B cell (primary cell): Measurements from ENCODE around the gene TRH. TPM values are rescaled to one million over a fixed set of nuclear protein-coding genes. Genes with fewer than 3 reads are reported as not detected.

Source experiments
- ATAC-seq: fragments of 200-7000 bp; cut with Tn5 transposase; one replicate; pipeline ENCODE4 v1.10.0; 2021; ENCODE audit warnings: low read depth, mild to moderate bottlenecking, moderate number of reproducible peaks, moderate library complexity
- CTCF ChIA-PET: fragments of 350-600 bp; sonication (Branson Sonifier 250); formaldehyde crosslinking; loops from one replicate; lab custom pipeline; 2021; ENCODE audit warnings: antibody characterized with exemption, inconsistent platforms; lab: Charles Lee
- POLR2A ChIA-PET: fragments of 350-600 bp; sonication (Branson Sonifier 250); formaldehyde crosslinking; loops from one replicate; lab custom pipeline; 2021; ENCODE audit warnings: antibody characterized with exemption; lab: Charles Lee
- DNase-seq: peaks from one replicate; pipeline ENCODE4 v3.0.0; 2013
- H2AFZ ChIP-seq: 2 replicates; pipeline ENCODE4 v1.6.1; 2012; ENCODE audit warnings: mild to moderate bottlenecking, low read depth, low read length; ENCODE audit not compliant: insufficient read depth, poor library complexity, severe bottlenecking
- H3K27ac ChIP-seq, 2 donors: 1 replicate in 1 of 2; 2 replicates in 1 of 2; pipeline ENCODE4 v1.5.1; 2012 to 2013; ENCODE audit warnings: low read length in 2 of 2, mild to moderate bottlenecking in 2 of 2, moderate library complexity in 1 of 2
- H3K27me3 ChIP-seq, 4 experiments: fragments of 200-600 bp in 1 of 4; sonication (generic) in 1 of 4; replicated peaks in 1 of 4; 1 replicate in 2 of 4; 2 replicates in 2 of 4; pipeline versions ENCODE4 v1.6.1 to v1.7.0; 2013 to 2016; ENCODE audit warnings: low read length in 3 of 4, mild to moderate bottlenecking in 2 of 4, mixed read lengths in 1 of 4, moderate library complexity in 1 of 4; ENCODE audit not compliant: insufficient read depth in 4 of 4, control insufficient read depth in 3 of 4; ENCODE audit errors: control extremely low read depth in 1 of 4
- H3K36me3 ChIP-seq, 2 experiments: replicated peaks in 1 of 2; 1 replicate in 1 of 2; 2 replicates in 1 of 2; pipeline versions ENCODE4 v1.6.1 to v1.7.1; 2013; ENCODE audit warnings: low read length in 1 of 2; ENCODE audit not compliant: insufficient read depth in 2 of 2, control insufficient read depth in 1 of 2; ENCODE audit errors: control extremely low read depth in 1 of 2, extremely low read depth in 1 of 2
- H3K4me1 ChIP-seq, 2 donors: fragments of 200-600 bp in 1 of 2; sonication (generic) in 1 of 2; 1 replicate in 1 of 2; 2 replicates in 1 of 2; pipeline versions ENCODE4 v1.5.1 to v1.6.1; 2013 to 2017; ENCODE audit warnings: low read length in 2 of 2; ENCODE audit not compliant: control insufficient read depth in 2 of 2, insufficient read depth in 2 of 2
- H3K4me2 ChIP-seq: replicated peaks from 2 replicates; pipeline ENCODE3; 2012; ENCODE audit warnings: mild to moderate bottlenecking, low read depth, low read length; ENCODE audit not compliant: poor library complexity, severe bottlenecking
- H3K4me3 ChIP-seq, 5 experiments: fragments of 200-600 bp in 1 of 5; sonication (generic) in 1 of 5; 1 replicate in 3 of 5; 2 replicates in 2 of 5; pipeline versions ENCODE4 v1.5.1 to v1.7.0; 2011 to 2016; ENCODE audit warnings: low read length in 4 of 5, mild to moderate bottlenecking in 4 of 5, low read depth in 2 of 5, control low read depth in 1 of 5, moderate library complexity in 1 of 5; ENCODE audit not compliant: insufficient read depth in 1 of 5; ENCODE audit errors: control extremely low read depth in 1 of 5, extremely low read depth in 1 of 5
- H3K79me2 ChIP-seq: fragments of 200-600 bp; sonication (generic); one replicate; pipeline ENCODE4 v1.6.0; 2016; ENCODE audit warnings: low read length; ENCODE audit not compliant: control insufficient read depth, insufficient read depth
- H3K9ac ChIP-seq: fragments of 200-600 bp; sonication (generic); 2 replicates; pipeline ENCODE4 v1.6.1; 2017; ENCODE audit warnings: mild to moderate bottlenecking, low read length, moderate library complexity
- H3K9me3 ChIP-seq, 3 donors: one replicate each; pipeline versions ENCODE4 v1.6.1 to v1.7.1; 2013; ENCODE audit warnings: low read length in 2 of 3; ENCODE audit not compliant: control insufficient read depth in 2 of 3, insufficient read depth in 1 of 3; ENCODE audit errors: control extremely low read depth in 1 of 3
- H4K20me1 ChIP-seq: 2 replicates; pipeline ENCODE4 v1.6.0; 2012; ENCODE audit warnings: mild to moderate bottlenecking, low read length; ENCODE audit not compliant: insufficient read depth, control insufficient read depth, poor library complexity, severe bottlenecking
- H3K27ac Mint-ChIP-seq: one replicate; pipeline ENCODE4 v1.8.0; 2021; ENCODE audit warnings: mixed read lengths
- H3K27me3 Mint-ChIP-seq: one replicate; pipeline ENCODE4 v1.8.0; 2021; ENCODE audit warnings: mixed read lengths
- H3K4me1 Mint-ChIP-seq: one replicate; pipeline ENCODE4 v1.8.0; 2021; ENCODE audit warnings: mixed read lengths
- H3K4me3 Mint-ChIP-seq: one replicate; pipeline ENCODE4 v1.8.0; 2021; ENCODE audit warnings: mixed read lengths
- H3K9me3 Mint-ChIP-seq: one replicate; pipeline ENCODE4 v1.8.0; 2022; ENCODE audit warnings: mixed read lengths; ENCODE audit not compliant: insufficient read depth
- EZH2 ChIP-seq: IDR thresholded peaks from 2 replicates; pipeline ENCODE4 v1.6.1; 2012; ENCODE audit warnings: borderline replicate concordance, low read depth, mild to moderate bottlenecking, moderate library complexity, low read length; ENCODE audit not compliant: insufficient read depth, poor library complexity, severe bottlenecking
- WGBS: methylation state at CpG from one replicate; pipeline ENCODE4 v1.1.5; 2013; ENCODE audit warnings: missing lambda C conversion rate; ENCODE audit not compliant: insufficient coverage; 5-methylcytosine and 5-hydroxymethylcytosine counted together
- intact Hi-C: fragments of 100-400 bp; cut with micrococcal nuclease; formaldehyde crosslinking; loops from one replicate; pipeline ENCODE4 v1.10.0; 2022
- polyA minus RNA-seq: library from RNA; depleted of rRNA, polyadenylated mRNA; stranded (reverse); fragments of >200 nt; gene quantifications from 2 replicates; pipeline ENCODE4 v1.2.3, GENCODE V29; 2012
- polyA plus RNA-seq: library from polyadenylated mRNA; depleted of rRNA; stranded (reverse); fragments of >200 nt; gene quantifications from 2 replicates; pipeline ENCODE4 v1.2.3, GENCODE V29; 2012
- total RNA-seq, 2 donors: library from RNA; stranded (reverse); fragments of 120-200 nt in 1 of 2; gene quantifications; 1 replicate in 1 of 2; 2 replicates in 1 of 2; pipeline versions ENCODE4 v1.2.3 to v1.2.4, GENCODE V29; 2013 to 2022
- TF ChIP-seq, protein P1 (sequence below): fragments of 200-600 bp; IDR thresholded peaks from one replicate; pipeline ENCODE4 v1.8.0; 2022; ENCODE audit warnings: antibody characterized with exemption, mild to moderate bottlenecking

Gene TRH, protein sequence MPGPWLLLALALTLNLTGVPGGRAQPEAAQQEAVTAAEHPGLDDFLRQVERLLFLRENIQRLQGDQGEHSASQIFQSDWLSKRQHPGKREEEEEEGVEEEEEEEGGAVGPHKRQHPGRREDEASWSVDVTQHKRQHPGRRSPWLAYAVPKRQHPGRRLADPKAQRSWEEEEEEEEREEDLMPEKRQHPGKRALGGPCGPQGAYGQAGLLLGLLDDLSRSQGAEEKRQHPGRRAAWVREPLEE
- total RNA-seq (not detected in 2 replicates), polyA plus RNA-seq (not detected in 2 replicates), polyA minus RNA-seq (not detected in 2 replicates)
- total RNA-seq (2013) = not detected

DNA sequence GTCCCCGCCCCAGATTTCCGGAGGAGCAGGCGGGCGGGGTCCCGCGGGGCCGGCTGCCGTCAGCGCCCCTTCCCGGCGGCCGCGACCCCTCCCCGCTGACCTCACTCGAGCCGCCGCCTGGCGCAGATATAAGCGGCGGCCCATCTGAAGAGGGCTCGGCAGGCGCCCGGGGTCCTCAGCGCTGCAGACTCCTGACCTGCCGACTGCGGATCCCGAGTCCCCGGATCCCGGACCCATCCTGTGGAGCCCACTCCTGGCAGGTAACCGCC lies at the start of gene TRH:
Gene TRH (plus strand): TSS at position 157 of the 269 bp plus-strand sequence. CDS start 1,097 bp downstream, outside the sequence.
- peaks cover 0 to 12% (median 0%) of the 10 kb centered on the region in 3 donors for H3K9me3 ChIP-seq
- Mint-ChIP-seq H3K4me3 (peak within 1 kb of the TSS; percentile 88), H3K9me3 (no peaks in the 10 kb centered on the region), H3K4me1 (peaks cover 10% of the 10 kb centered on the region), H3K27ac (no peak within 1 kb of the TSS), H3K27me3 (peaks cover 56% of the 10 kb centered on the region)
- H3K27me3 ChIP-seq = peaks cover 0 to 51% (median 20%) of the 10 kb centered on the region in 4 experiments
- H3K4me3 ChIP-seq = peak within 1 kb of the TSS; percentile 8 to 39 (median 38)
- H3K79me2 ChIP-seq = no peaks in the 10 kb centered on the region
- peak within 1 kb of the TSS; percentile 88 for H3K4me2 ChIP-seq
- no peaks in the 10 kb centered on the region for H3K36me3 ChIP-seq
- peak within 1 kb of the TSS; percentile 68 for H2AFZ ChIP-seq
- intact Hi-C loops = no loop called here
- H3K27ac ChIP-seq = no peak within 1 kb of the TSS
- H3K9ac ChIP-seq = peak within 1 kb of the TSS; percentile 56
- peaks cover 16% of the 10 kb centered on the region in 2 donors for H3K4me1 ChIP-seq
- no peaks in the 10 kb centered on the region for H4K20me1 ChIP-seq
- ATAC-seq (peak; percentile 21), DNase-seq (no peak)
- ChIA-PET CTCF (interaction anchor here (0.6 to 1.3 kb wide), 3 partner anchors 11 to 32 kb away, joined by 3 read pairs; no protein-coding TSS in a partner anchor), POLR2A (no interaction called here)
- under 1% methylated on average over 30 of the region's 30 CpGs for WGBS
- no peak for TF ChIP-seq EZH2
- TF ChIP-seq, protein P1, sequence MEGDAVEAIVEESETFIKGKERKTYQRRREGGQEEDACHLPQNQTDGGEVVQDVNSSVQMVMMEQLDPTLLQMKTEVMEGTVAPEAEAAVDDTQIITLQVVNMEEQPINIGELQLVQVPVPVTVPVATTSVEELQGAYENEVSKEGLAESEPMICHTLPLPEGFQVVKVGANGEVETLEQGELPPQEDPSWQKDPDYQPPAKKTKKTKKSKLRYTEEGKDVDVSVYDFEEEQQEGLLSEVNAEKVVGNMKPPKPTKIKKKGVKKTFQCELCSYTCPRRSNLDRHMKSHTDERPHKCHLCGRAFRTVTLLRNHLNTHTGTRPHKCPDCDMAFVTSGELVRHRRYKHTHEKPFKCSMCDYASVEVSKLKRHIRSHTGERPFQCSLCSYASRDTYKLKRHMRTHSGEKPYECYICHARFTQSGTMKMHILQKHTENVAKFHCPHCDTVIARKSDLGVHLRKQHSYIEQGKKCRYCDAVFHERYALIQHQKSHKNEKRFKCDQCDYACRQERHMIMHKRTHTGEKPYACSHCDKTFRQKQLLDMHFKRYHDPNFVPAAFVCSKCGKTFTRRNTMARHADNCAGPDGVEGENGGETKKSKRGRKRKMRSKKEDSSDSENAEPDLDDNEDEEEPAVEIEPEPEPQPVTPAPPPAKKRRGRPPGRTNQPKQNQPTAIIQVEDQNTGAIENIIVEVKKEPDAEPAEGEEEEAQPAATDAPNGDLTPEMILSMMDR = no peak

DNA sequence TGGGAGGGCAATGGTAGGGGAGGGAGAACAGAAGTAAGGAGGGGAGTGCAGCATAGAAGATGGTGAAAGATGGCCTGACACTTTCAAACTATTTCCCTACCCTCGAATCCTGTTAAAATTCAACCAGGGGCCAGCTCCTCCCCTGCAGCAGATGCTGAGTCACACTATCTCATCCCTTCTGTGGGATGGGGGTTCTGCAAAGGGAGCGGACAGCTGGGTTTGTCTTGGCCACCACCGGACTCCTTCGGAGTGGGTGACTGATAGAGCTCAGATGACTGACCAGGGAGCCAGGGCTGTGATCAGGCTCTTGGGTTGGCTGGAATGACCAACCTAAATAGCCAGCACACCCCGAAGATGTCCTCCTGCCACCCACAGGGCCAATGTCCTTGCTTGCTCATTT lies 47.4 kb upstream of the TRH start:
- Mint-ChIP-seq H3K4me3 (no peak overlapping the region), H3K9me3 (peaks cover 10% of the 10 kb centered on the region)
- CTCF ChIA-PET = interaction anchor here (0.7 to 1.2 kb wide), 2 partner anchors 14 to 15 kb away, joined by 3 to 4 read pairs; no protein-coding TSS in a partner anchor

More for the DNA sequence above, 47.4 kb upstream of the TRH start:
- TF ChIP-seq, protein P1 = no peak
- no peak for TF ChIP-seq EZH2
- no peaks in the 10 kb centered on the region for H3K4me1 Mint-ChIP-seq
- no peak for ATAC-seq
- no peaks in the 10 kb centered on the region for H3K4me1 ChIP-seq
- H3K4me2 ChIP-seq = no peak overlapping the region
- no peaks in the 10 kb centered on the region for H3K27me3 ChIP-seq
- H4K20me1 ChIP-seq = no peaks in the 10 kb centered on the region
- POLR2A ChIA-PET = no interaction called here
- peaks cover 6% of the 10 kb centered on the region for H3K27me3 Mint-ChIP-seq
- WGBS = 100% methylated on average over 2 of the region's 5 CpGs
- H3K36me3 ChIP-seq = no peaks in the 10 kb centered on the region
- DNase-seq = no peak
- H3K9me3 ChIP-seq = peaks cover 4 to 43% (median 10%) of the 10 kb centered on the region in 3 donors
- H3K4me3 ChIP-seq = no peak overlapping the region
- intact Hi-C loops = no loop called here
- H3K9ac ChIP-seq = no peak overlapping the region
- H3K79me2 ChIP-seq = no peaks in the 10 kb centered on the region
- no peak overlapping the region for H2AFZ ChIP-seq
- H3K27ac ChIP-seq = no peak overlapping the region
- no peak overlapping the region for H3K27ac Mint-ChIP-seq
